GM12878 (cell line): ENCODE measurements around the gene KIF4B. TPM values are rescaled to one million over a fixed set of nuclear protein-coding genes. Genes with fewer than 3 reads are reported as not detected.

Experiments
- ATAC-seq: fragments of 200-7000 bp; cut with Tn5 transposase; 3 replicates; pipeline ENCODE4 v1.9.1; 2020; ENCODE audit warnings: mild to moderate bottlenecking, moderate library complexity
- BruUV-seq: library from RNA; stranded (reverse); fragments of 400-500 nt; replicated peaks from 2 replicates; lab custom pipeline; 2021; lab: Mats Ljungman, UMichigan
- CTCF ChIA-PET: fragments of 300-600 bp; sonication (Branson Sonifier 250); formaldehyde crosslinking; extraction: SDS; loops from one replicate; lab custom pipeline; 2021; ENCODE audit warnings: inconsistent platforms; lab: Yijun Ruan, JAX
- POLR2A ChIA-PET: fragments of 350-600 bp; formaldehyde crosslinking; extraction: SDS; loops from one replicate; lab custom pipeline; 2021; ENCODE audit warnings: inconsistent platforms; lab: Charles Lee
- RAD21 ChIA-PET: fragments of 300-600 bp; sonication (Branson Sonifier 250); formaldehyde crosslinking; loops from one replicate; lab custom pipeline; 2023; ENCODE audit warnings: antibody characterized with exemption; ENCODE audit not compliant: unreplicated experiment; lab: Charles Lee
- SMC1A ChIA-PET: fragments of 300-600 bp; sonication (Branson Sonifier 250); formaldehyde crosslinking; loops from one replicate; lab custom pipeline; 2023; ENCODE audit not compliant: unreplicated experiment, uncharacterized antibody; lab: Charles Lee
- DNase-seq: peaks from one replicate; pipeline ENCODE4 v3.0.0-alpha.2; 2011; ENCODE audit warnings: low read depth, low spot score
- FAIRE-seq: peaks from 3 replicates; lab custom pipeline; 2011; peaks lifted over from hg19 to GRCh38; lab: Jason Lieb, UNC
- H2AFZ ChIP-seq: 2 replicates; pipeline ENCODE4 v1.6.0; 2011; ENCODE audit warnings: low read depth, low read length, control low read depth; ENCODE audit not compliant: control insufficient read depth
- H3K27ac ChIP-seq: 2 replicates; pipeline ENCODE4 v1.5.1; 2011; ENCODE audit warnings: control low read depth; ENCODE audit not compliant: control insufficient read depth, insufficient read depth
- H3K27me3 ChIP-seq, 2 experiments: replicated peaks in 1 of 2; 2 replicates each; pipeline versions ENCODE4 v1.6.0 to v1.6.1; 2011; ENCODE audit warnings: low read length in 1 of 2; ENCODE audit not compliant: control insufficient read depth in 2 of 2, insufficient read depth in 2 of 2
- H3K36me3 ChIP-seq, 2 experiments: 2 replicates each; pipeline ENCODE4 v1.5.1; 2011; ENCODE audit warnings: low read length in 1 of 2; ENCODE audit not compliant: control insufficient read depth in 2 of 2, insufficient read depth in 2 of 2
- H3K4me1 ChIP-seq: 2 replicates; pipeline ENCODE4 v1.6.1; 2011; ENCODE audit warnings: mild to moderate bottlenecking, low read length, moderate library complexity, mixed read lengths; ENCODE audit not compliant: control insufficient read depth, insufficient read depth
- H3K4me2 ChIP-seq: 2 replicates; pipeline ENCODE4 v1.6.0; 2011; ENCODE audit warnings: control low read depth; ENCODE audit not compliant: control insufficient read depth, insufficient read depth
- H3K4me3 ChIP-seq: fragments of 200-600 bp; sonication (generic); 2 replicates; pipeline ENCODE4 v1.5.1; 2016
- H3K79me2 ChIP-seq: 2 replicates; pipeline ENCODE4 v1.6.0; 2011; ENCODE audit warnings: low read length; ENCODE audit not compliant: control insufficient read depth, insufficient read depth
- H3K9ac ChIP-seq: 2 replicates; pipeline ENCODE4 v1.8.0; 2011; ENCODE audit warnings: low read length, control low read depth, mixed read lengths; ENCODE audit not compliant: control insufficient read depth, insufficient read depth
- H3K9me3 ChIP-seq: replicated peaks from 3 replicates; pipeline ENCODE4 v1.5.1; 2011; ENCODE audit warnings: mild to moderate bottlenecking, low read length; ENCODE audit not compliant: control insufficient read depth, insufficient read depth
- H4K20me1 ChIP-seq: 2 replicates; pipeline ENCODE4 v1.6.0; 2011; ENCODE audit not compliant: control insufficient read depth, insufficient read depth
- CBFB ChIP-seq: IDR thresholded peaks from 2 replicates; pipeline ENCODE4 v1.6.1; 2016; ENCODE audit warnings: antibody characterized with exemption, low read depth
- MEF2B ChIP-seq: fragments of 450-650 bp; IDR thresholded peaks from 2 replicates; pipeline ENCODE4 v1.6.1; 2018; ENCODE audit warnings: mild to moderate bottlenecking, moderate library complexity; ENCODE audit not compliant: partially characterized antibody, poor library complexity, severe bottlenecking
- POLR2A ChIP-seq: IDR thresholded peaks from 2 replicates; pipeline ENCODE4 v1.6.1; 2011; ENCODE audit warnings: low read depth, mild to moderate bottlenecking, low read length
- RCOR1 ChIP-seq: conservative IDR thresholded peaks from 2 replicates; pipeline ENCODE4 v1.6.1; 2012; ENCODE audit warnings: low read depth, low read length, improper control_type of control experiment
- SMAD5 ChIP-seq: IDR thresholded peaks from 2 replicates; pipeline ENCODE4 v1.6.1; 2016; ENCODE audit warnings: antibody characterized with exemption, low read depth
- SMARCA5 ChIP-seq: fragments of 450-650 bp; IDR thresholded peaks from 2 replicates; pipeline ENCODE4 v1.6.1; 2017; ENCODE audit warnings: mild to moderate bottlenecking
- TCF3 ChIP-seq: IDR thresholded peaks from 2 replicates; pipeline ENCODE4 v1.6.1; 2012; ENCODE audit warnings: low read depth, mild to moderate bottlenecking, low read length, borderline replicate concordance; ENCODE audit not compliant: insufficient read depth
- ZNF207 ChIP-seq: fragments of 450-650 bp; IDR thresholded peaks from 2 replicates; pipeline ENCODE4 v1.6.1; 2014; ENCODE audit warnings: antibody characterized with exemption, mild to moderate bottlenecking, borderline replicate concordance
- ZNF274 ChIP-seq: IDR thresholded peaks from one replicate; pipeline ENCODE4 v1.8.0; 2011; ENCODE audit not compliant: insufficient read length, insufficient read depth
- WGBS: methylation state at CpG from one replicate; pipeline ENCODE4 v1.1.6; 2016; ENCODE audit warnings: low lambda C conversion rate; ENCODE audit not compliant: insufficient replicate concordance, insufficient coverage; ENCODE audit errors: missing lambda C conversion rate; 5-methylcytosine and 5-hydroxymethylcytosine counted together
- in situ Hi-C: fragments of 300-500 bp; cut with MboI; formaldehyde crosslinking; loops from 9 replicates; pipeline ENCODE4 v1.14.3; 2018; ENCODE audit warnings: mixed read lengths
- intact Hi-C: fragments of 100-400 bp; cut with micrococcal nuclease; formaldehyde crosslinking; loops from one replicate; pipeline ENCODE4 v1.14.2; 2022; ENCODE audit not compliant: unreplicated experiment
- polyA plus RNA-seq, 11 experiments: library from polyadenylated mRNA; depleted of rRNA in 4 of 11; unstranded in 6 of 11; stranded (reverse) in 5 of 11; fragments of >200 nt; fragmentation: Nextera tagmentation in 4 of 11; fragmentation: Illumina TruSeq in 1 of 11; extraction: Ambion mirVana in 4 of 11; extraction: Trizol in 1 of 11; gene quantifications; 1 replicate in 1 of 11; 2 replicates in 10 of 11; pipeline versions ENCODE4 v1.2.1 to v1.2.3, GENCODE V29; 2011 to 2016; ENCODE audit warnings: inconsistent platforms in 2 of 11, missing spikeins in 2 of 11, low read depth in 1 of 11
- total RNA-seq, 4 experiments: library from RNA; depleted of rRNA in 3 of 4; stranded (reverse); fragments of >200 nt in 3 of 4; fragmentation: Illumina TruSeq in 1 of 4; extraction: Trizol in 1 of 4; gene quantifications; 2 replicates each; pipeline versions ENCODE4 v1.2.1 to v1.2.3, GENCODE V29; 2013 to 2021
- TF ChIP-seq, protein P1 (sequence below): IDR thresholded peaks from 2 replicates; pipeline ENCODE4 v1.6.1; 2012; ENCODE audit warnings: mild to moderate bottlenecking, low read depth, low read length

Gene KIF4B
- total and polyA plus RNA-seq, 10 of the 15 experiments (the other 5 are each of a cell fraction or from before 2014, with no cell fraction given): 0.02 to 0.20 (median 0.05) TPM; not detected in 4

DNA sequence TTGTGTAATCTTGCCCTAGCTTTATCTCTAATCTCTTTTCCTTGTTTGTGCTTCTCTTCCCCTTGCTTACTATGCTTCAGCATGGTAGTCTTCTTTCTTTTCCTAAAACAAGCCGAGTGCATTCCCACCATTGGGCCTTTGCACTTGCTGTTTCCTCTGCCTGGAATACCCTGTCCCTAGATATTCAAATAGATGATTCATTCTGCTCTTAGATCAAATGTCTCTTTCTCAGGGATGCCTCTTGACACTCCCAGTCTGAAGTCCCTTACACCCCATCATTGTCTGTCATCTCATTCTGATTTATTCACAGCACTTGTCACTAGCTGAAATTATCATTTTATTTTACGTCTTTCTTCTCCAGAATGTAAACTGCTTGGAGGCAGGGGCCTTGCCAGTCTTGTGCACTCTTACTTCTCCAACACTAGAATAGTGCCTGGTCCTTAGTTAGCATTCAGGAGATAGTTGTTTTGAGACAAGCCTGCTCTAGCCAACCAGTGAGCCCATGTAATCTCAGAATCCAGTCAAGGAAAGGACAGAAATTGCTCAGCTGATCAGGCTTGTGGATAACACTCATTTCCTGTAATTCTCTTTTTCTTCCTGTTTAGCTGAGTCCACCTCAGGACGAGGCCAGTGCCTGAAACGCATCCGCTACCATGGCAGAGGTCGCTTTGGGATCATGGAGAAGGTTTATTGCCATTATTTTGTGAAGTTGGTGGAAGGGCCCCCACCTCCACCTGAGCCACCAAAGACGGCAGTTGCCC lies 47.3 kb upstream of the KIF4B start:
- no TSS peak for BruUV-seq
- TF ChIP-seq MEF2B (no peak), SMARCA5 (no peak), SMAD5 (no peak), ZNF207 (no peak), TCF3 (no peak), CBFB (no peak), ZNF274 (no peak)
- TF ChIP-seq, all 136 proteins: peak for 0
- ChIA-PET SMC1A (no interaction called here), CTCF (interaction anchor here (0.6 to 1.6 kb wide), 2 partner anchors 20 to 112 kb away, joined by 3 read pairs; no protein-coding TSS in a partner anchor), POLR2A (no interaction called here), RAD21 (no interaction called here)
- Histone ChIP-seq H3K4me2 (no peak overlapping the region), H2AFZ (no peak overlapping the region), H3K79me2 (no peaks in the 10 kb centered on the region), H3K27ac (no peak overlapping the region), H4K20me1 (no peaks in the 10 kb centered on the region), H3K4me1 (no peaks in the 10 kb centered on the region; the same call in 1 of the 2 replicates), H3K9ac (no peak overlapping the region), H3K4me3 (no peak overlapping the region), H3K27me3 (no peaks in the 10 kb centered on the region), H3K36me3 (peaks cover 4 to 16% of the 10 kb centered on the region in 2 experiments; a peak in 3 of 4 replicates), H3K9me3 (no peaks in the 10 kb centered on the region)
- ATAC-seq (no peak), FAIRE-seq (no peak), DNase-seq (no peak)
- 96% methylated on average over 7 of the region's 7 CpGs for WGBS
- in situ Hi-C loops (no loop called here), intact Hi-C loops (no loop called here)

DNA sequence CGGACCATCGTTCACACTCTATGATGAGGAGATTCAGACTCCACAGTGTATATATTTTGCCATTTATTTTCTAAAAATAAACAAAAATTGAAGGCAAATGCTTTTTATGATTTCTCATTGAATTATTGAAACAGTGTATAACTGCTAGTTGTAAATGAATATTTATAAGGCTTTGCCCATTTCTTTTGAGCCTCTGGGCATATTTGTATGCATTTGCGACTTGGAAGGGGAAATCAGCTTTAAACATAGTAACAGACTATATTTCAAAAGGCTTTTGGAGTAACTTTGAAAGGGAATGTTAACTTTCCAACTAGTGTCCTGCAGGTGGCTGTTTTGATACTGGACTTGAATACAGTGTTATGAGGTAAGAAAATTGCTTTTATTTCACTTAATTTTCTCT lies 46.7 kb upstream of the KIF4B start:
- H3K36me3 ChIP-seq: peaks cover 4 to 16% of the 10 kb centered on the region in 2 experiments; a peak in 3 of 4 replicates
- no peak overlapping the region for H3K27ac ChIP-seq
- H3K9ac ChIP-seq: no peak overlapping the region
- FAIRE-seq (no peak), DNase-seq (no peak), ATAC-seq (no peak)
- no peak overlapping the region for H2AFZ ChIP-seq
- no peaks in the 10 kb centered on the region for H4K20me1 ChIP-seq
- SMC1A ChIA-PET: no interaction called here
- intact Hi-C loops: no loop called here
- no peak overlapping the region for H3K4me2 ChIP-seq
- BruUV-seq: no TSS peak
- no peaks in the 10 kb centered on the region; the same call in 1 of the 2 replicates for H3K4me1 ChIP-seq
- POLR2A ChIA-PET: no interaction called here
- CTCF ChIA-PET: interaction anchor here (0.6 to 1.6 kb wide), 2 partner anchors 21 to 113 kb away, joined by 3 read pairs; no protein-coding TSS in a partner anchor
- no peak overlapping the region for H3K4me3 ChIP-seq
- in situ Hi-C loops: no loop called here
- RAD21 ChIA-PET: no interaction called here
- whole genome bisulfite sequencing: 94% methylated on average over 3 of the region's 3 CpGs
- no peaks in the 10 kb centered on the region for H3K79me2 ChIP-seq
- no peaks in the 10 kb centered on the region for H3K27me3 ChIP-seq
- H3K9me3 ChIP-seq: no peaks in the 10 kb centered on the region
- TF ChIP-seq RCOR1 (no peak), POLR2A (no peak)
- TF ChIP-seq, protein P1, sequence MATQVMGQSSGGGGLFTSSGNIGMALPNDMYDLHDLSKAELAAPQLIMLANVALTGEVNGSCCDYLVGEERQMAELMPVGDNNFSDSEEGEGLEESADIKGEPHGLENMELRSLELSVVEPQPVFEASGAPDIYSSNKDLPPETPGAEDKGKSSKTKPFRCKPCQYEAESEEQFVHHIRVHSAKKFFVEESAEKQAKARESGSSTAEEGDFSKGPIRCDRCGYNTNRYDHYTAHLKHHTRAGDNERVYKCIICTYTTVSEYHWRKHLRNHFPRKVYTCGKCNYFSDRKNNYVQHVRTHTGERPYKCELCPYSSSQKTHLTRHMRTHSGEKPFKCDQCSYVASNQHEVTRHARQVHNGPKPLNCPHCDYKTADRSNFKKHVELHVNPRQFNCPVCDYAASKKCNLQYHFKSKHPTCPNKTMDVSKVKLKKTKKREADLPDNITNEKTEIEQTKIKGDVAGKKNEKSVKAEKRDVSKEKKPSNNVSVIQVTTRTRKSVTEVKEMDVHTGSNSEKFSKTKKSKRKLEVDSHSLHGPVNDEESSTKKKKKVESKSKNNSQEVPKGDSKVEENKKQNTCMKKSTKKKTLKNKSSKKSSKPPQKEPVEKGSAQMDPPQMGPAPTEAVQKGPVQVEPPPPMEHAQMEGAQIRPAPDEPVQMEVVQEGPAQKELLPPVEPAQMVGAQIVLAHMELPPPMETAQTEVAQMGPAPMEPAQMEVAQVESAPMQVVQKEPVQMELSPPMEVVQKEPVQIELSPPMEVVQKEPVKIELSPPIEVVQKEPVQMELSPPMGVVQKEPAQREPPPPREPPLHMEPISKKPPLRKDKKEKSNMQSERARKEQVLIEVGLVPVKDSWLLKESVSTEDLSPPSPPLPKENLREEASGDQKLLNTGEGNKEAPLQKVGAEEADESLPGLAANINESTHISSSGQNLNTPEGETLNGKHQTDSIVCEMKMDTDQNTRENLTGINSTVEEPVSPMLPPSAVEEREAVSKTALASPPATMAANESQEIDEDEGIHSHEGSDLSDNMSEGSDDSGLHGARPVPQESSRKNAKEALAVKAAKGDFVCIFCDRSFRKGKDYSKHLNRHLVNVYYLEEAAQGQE: no peak
